SJCRH30 (cell line): ENCODE results near the gene FAM184B. TPM values are rescaled to one million over a fixed set of nuclear protein-coding genes. Genes with fewer than 3 reads are reported as not detected.

Experiments used
- DNase-seq, 2 experiments: peaks; one replicate each; pipeline ENCODE4 v3.0.0-alpha.2; 2015 to 2020
- H3K27ac ChIP-seq: fragments of 250-450 bp; sonication (Bioruptor Pico); 2 replicates; pipeline ENCODE4 v1.5.1; 2020; ENCODE audit warnings: mild to moderate bottlenecking, moderate library complexity
- H3K27me3 ChIP-seq: fragments of 250-450 bp; sonication (Bioruptor Pico); 2 replicates; pipeline ENCODE4 v1.5.1; 2020; ENCODE audit warnings: mild to moderate bottlenecking, moderate library complexity
- H3K36me3 ChIP-seq: fragments of 250-450 bp; sonication (Bioruptor Pico); 2 replicates; pipeline ENCODE4 v1.5.1; 2020; ENCODE audit warnings: mild to moderate bottlenecking, moderate library complexity
- H3K4me1 ChIP-seq: fragments of 250-450 bp; sonication (Bioruptor Pico); 2 replicates; pipeline ENCODE4 v1.5.1; 2020; ENCODE audit warnings: mild to moderate bottlenecking, moderate library complexity
- H3K4me3 ChIP-seq: fragments of 250-450 bp; sonication (Bioruptor Pico); 2 replicates; pipeline ENCODE4 v1.5.1; 2020; ENCODE audit warnings: mild to moderate bottlenecking, moderate library complexity
- H3K9me3 ChIP-seq: fragments of 250-450 bp; sonication (Bioruptor Pico); replicated peaks from 2 replicates; pipeline ENCODE4 v1.5.1; 2020; ENCODE audit warnings: mild to moderate bottlenecking, moderate library complexity
- total RNA-seq: library from RNA; depleted of rRNA; stranded (reverse); fragments of >200 nt; shearing (Covaris generic); gene quantifications from 2 replicates; pipeline ENCODE4 v1.2.3, GENCODE V29; 2014

The FAM184B gene
- total RNA-seq, 1 experiment from 2014 or later = 0.02 TPM

DNA sequence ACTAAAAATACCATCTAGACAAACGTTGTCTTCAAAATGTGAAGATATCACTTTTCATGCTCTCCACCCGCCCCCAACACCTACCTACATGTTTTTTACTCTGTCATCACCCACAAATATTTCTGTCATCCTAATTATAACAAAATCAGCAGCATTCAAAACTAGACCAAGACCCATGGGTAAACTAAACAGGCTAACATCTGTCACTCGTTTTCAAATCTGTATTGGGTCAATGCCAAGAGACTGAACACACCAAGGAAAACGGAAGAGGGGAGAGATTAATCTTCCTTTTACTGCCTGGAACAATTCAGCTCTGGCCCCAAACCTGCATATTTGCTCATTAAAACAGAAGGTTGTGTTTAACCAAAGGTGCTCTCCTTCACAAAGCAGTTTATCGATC is 17.5 kb downstream of the FAM184B start:
- H3K4me3 ChIP-seq = no peak overlapping the region
- peak; percentile 21 to 78 for DNase-seq
- peaks cover 19% of the 10 kb centered on the region for H3K4me1 ChIP-seq
- H3K36me3 ChIP-seq = no peaks in the 10 kb centered on the region
- no peak overlapping the region for H3K27ac ChIP-seq
- peaks cover 4% of the 10 kb centered on the region; the same call in 1 of the 2 replicates for H3K9me3 ChIP-seq
- H3K27me3 ChIP-seq = no peaks in the 10 kb centered on the region

DNA sequence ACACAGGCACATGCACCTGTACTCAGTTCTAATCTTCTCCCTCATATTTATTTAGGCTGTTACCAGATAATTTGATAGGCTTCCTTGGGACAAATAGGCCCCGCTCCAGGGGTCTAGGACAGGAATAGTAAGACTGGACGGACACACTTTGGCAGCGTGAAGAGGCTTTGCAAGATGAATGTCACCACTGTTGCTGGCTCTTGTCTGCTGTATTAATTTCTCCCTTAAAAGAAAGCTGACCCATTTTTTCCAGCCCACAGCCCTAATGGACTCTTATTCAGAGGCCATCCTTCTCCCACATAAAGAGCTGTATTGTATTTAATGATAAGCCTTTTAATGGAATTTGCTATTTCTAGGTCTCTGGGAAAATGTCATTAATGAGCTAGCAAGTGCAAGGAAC is 18.0 kb downstream of the FAM184B start:
- no peak overlapping the region for H3K4me3 ChIP-seq
- peak in 1 of 2 experiments; percentile 71 for DNase-seq
- H3K27ac ChIP-seq = peak overlapping the region; percentile 12; the same call in 1 of the 2 replicates
- H3K36me3 ChIP-seq = no peaks in the 10 kb centered on the region
- H3K27me3 ChIP-seq = no peaks in the 10 kb centered on the region
- H3K9me3 ChIP-seq = peaks cover 4% of the 10 kb centered on the region; the same call in 1 of the 2 replicates
- H3K4me1 ChIP-seq = peaks cover 19% of the 10 kb centered on the region

DNA sequence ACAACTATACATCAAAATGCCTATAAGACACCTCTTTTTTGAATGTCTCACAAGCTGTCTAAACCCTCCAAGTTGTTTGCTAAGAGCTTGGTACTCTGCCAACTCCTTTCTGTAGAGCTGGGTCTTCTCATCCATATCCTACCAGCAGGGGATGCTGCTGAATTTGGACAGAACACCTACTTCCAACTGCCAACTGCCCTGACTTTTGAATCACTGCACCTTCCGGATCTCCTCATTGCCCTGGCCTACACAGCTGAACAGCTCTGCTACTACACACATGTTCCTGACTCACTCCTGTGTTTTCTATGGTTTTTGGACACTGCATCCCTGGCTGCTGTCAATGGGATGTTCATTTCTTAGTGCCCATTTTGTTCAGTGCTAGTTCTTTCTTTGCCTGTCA is 18.7 kb downstream of the FAM184B start:
- Histone ChIP-seq H3K4me3 (no peak overlapping the region), H3K9me3 (peaks cover 4% of the 10 kb centered on the region; the same call in 1 of the 2 replicates), H3K27ac (peak overlapping the region; percentile 12; the same call in 1 of the 2 replicates), H3K4me1 (peaks cover 19% of the 10 kb centered on the region), H3K27me3 (no peaks in the 10 kb centered on the region), H3K36me3 (no peaks in the 10 kb centered on the region)
- peak; percentile 30 to 63 for DNase-seq

DNA sequence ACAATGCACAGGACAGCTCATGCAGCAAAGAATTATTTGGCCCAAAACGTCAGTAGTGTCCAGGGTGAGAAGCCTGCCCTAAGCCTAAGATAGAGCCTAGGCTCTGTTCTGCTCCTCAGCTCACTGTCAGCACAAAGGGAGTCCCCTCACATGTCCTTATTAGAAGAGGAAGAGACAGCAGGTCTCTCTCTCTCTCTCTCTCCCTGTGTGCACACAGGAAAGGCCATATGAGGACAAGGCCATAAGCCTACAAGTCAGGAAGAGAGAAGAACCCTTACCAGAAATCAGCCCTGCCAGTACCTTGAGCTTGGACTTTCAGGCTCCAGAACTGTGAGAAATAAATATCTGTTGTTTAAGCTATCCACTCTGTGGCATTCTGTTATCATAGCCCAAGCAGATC is 20.4 kb downstream of the FAM184B start:
- H3K27ac ChIP-seq = no peak overlapping the region
- no peaks in the 10 kb centered on the region for H3K36me3 ChIP-seq
- H3K4me3 ChIP-seq = no peak overlapping the region
- DNase-seq = no peak
- no peaks in the 10 kb centered on the region for H3K27me3 ChIP-seq
- peaks cover 4% of the 10 kb centered on the region; the same call in 1 of the 2 replicates for H3K9me3 ChIP-seq
- peaks cover 19% of the 10 kb centered on the region for H3K4me1 ChIP-seq

DNA sequence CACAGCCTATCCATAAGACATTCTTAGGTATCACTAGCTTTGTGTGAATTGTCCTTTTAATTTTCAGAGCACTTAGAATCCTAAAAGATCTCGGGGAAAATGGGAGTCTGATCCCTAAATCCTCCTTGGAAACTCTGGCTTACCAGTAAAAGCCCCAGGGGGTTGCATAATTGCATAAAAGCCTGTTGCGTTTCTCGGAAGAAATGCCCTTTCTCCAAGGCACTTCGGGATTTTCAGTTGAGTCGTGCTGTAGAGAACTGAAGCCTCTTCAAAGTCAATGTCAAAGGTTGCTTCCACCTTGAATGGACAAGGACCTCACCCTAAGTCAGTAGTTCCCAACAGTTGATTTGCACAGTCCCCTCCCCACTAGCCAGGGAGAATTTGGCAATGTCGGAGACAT is 20.8 kb downstream of the FAM184B start:
- Histone ChIP-seq H3K27ac (no peak overlapping the region), H3K4me3 (no peak overlapping the region), H3K9me3 (peaks cover 4% of the 10 kb centered on the region; the same call in 1 of the 2 replicates), H3K36me3 (no peaks in the 10 kb centered on the region), H3K27me3 (no peaks in the 10 kb centered on the region), H3K4me1 (peaks cover 17% of the 10 kb centered on the region)
- DNase-seq = no peak

DNA sequence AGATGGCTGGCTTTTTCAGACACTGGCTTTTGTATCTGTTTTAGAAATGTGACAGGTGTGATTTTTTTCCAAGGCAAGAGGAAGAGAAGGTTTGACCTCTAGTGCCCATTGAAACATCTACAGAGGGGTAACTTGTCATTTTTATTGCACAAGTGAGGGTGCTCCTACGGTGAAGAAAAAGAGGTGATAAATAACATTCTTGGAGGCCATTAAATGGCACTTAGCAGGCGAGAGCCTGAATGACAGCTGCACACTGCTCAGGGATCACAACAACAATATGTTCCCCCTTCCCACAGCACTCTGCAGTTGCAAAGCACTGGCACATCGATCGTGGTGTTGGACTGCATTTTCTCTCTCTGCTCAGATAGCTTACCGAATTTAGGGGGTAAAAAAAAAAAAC is 22.9 kb downstream of the FAM184B start:
- Histone ChIP-seq H3K36me3 (no peaks in the 10 kb centered on the region), H3K27ac (no peak overlapping the region), H3K9me3 (no peaks in the 10 kb centered on the region), H3K27me3 (no peaks in the 10 kb centered on the region), H3K4me1 (peaks cover 6% of the 10 kb centered on the region), H3K4me3 (no peak overlapping the region)
- peak in 1 of 2 experiments; percentile 32 for DNase-seq

DNA sequence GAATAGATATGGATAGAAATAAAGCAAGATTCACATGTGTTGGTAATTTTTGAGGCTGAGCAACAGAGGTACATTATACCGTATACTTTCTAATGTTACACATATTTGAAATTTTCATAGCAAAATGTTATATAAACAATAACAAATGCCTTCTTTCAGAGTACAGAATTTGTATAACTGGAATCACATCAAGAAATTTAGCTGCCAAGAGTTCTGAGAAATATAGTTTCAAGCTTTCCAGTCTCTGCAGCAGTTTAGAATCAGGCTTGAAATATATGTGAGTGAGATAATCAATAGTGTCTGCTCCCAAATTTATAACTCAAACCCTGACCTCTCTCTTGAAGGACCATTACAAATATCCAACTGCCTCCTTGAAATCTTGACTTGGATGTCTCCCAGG is 23.8 kb downstream of the FAM184B start:
- H3K27me3 ChIP-seq = no peaks in the 10 kb centered on the region
- no peak overlapping the region for H3K4me3 ChIP-seq
- H3K9me3 ChIP-seq = no peaks in the 10 kb centered on the region
- H3K36me3 ChIP-seq = no peaks in the 10 kb centered on the region
- DNase-seq = no peak
- no peaks in the 10 kb centered on the region; the same call in 1 of the 2 replicates for H3K4me1 ChIP-seq
- H3K27ac ChIP-seq = no peak overlapping the region

DNA sequence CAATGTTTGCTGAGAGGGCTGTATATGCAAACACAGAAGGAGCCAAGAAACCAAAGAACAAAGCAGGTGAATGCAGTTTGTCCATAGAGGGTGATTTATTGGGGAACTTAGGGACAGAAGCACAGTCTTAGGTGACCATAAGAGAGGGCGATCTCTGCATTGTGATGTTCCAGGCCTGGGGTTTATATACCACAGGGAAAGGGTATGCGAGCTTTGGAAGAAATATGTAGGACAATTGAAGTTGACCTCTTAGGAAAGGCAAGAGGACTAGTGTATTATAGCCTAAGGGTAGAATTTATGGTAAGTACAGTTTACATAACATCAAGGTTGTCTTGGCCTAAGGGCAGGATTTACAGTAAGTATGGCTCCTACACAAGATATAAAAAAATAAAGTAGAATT is 27.8 kb downstream of the FAM184B start:
- no peak for DNase-seq
- Histone ChIP-seq H3K27ac (no peak overlapping the region), H3K4me1 (no peaks in the 10 kb centered on the region; the same call in 1 of the 2 replicates), H3K9me3 (no peaks in the 10 kb centered on the region), H3K27me3 (no peaks in the 10 kb centered on the region), H3K36me3 (no peaks in the 10 kb centered on the region), H3K4me3 (no peak overlapping the region)

DNA sequence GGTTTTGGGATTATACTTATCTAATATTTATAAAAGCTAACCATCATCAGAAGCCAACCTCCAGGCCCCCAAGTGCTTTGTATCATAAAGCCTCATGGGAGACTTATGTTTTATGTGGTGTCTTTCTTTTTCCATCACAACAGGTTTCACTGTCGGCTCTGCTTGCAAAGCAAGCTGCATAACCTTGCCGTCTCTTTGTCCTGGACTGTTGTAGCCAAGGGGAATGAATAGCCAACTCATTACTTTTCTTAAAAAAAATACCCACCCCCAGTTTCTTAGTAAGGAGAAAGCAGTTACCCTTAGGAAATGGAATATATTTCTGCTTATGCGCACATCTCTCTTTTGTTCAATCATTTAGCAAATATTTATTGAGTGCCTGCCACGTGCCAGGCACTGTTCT is 40.7 kb downstream of the FAM184B start:
- DNase-seq = no peak
- H3K27me3 ChIP-seq = no peaks in the 10 kb centered on the region
- H3K27ac ChIP-seq = no peak overlapping the region
- H3K36me3 ChIP-seq = no peaks in the 10 kb centered on the region
- no peaks in the 10 kb centered on the region for H3K9me3 ChIP-seq
- H3K4me1 ChIP-seq = no peaks in the 10 kb centered on the region
- no peak overlapping the region for H3K4me3 ChIP-seq

DNA sequence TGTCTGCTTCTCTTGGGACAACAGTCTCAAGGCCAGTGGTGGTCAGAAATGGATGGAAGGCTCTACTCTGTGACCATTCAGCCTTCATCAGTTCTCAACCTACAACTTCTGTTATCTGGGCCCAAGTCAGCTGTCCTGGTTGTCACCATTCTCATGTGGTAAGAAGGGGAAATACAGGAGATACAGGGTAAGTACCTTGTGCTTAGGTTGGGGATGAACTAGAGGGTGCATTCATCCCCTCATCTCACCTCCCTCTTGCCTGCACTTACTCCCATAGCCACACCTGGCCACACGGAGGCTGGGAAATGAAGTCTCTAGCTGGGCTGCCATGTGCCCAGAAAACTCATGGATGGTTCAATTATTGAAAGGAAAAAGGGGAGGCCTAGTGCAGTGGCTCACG is 44.9 kb downstream of the FAM184B start:
- Histone ChIP-seq H3K36me3 (no peaks in the 10 kb centered on the region), H3K27ac (no peak overlapping the region), H3K4me3 (no peak overlapping the region), H3K4me1 (no peaks in the 10 kb centered on the region), H3K9me3 (no peaks in the 10 kb centered on the region), H3K27me3 (no peaks in the 10 kb centered on the region)
- DNase-seq = no peak

DNA sequence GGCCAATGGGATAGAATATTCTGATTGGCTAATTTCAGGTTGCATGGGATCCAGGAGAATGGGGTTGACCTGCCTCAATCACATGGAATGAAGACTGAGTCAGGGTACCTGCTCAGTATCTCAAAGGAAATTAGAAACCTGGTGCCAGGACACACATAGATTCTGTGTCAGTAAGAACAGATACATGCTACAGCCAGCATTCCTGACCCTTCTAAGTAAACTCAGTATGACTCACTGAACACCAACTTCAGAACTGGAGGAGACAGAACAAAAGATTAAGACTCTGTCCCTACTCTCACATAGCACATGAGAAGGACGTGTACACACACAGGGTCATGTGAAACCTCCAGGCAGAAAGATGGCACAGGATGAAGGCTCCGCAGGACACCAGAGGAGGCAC is 54.5 kb downstream of the FAM184B start:
- H3K27me3 ChIP-seq = no peaks in the 10 kb centered on the region
- H3K27ac ChIP-seq = no peak overlapping the region
- H3K9me3 ChIP-seq = no peaks in the 10 kb centered on the region
- no peak overlapping the region for H3K4me3 ChIP-seq
- no peaks in the 10 kb centered on the region for H3K4me1 ChIP-seq
- no peak for DNase-seq
- H3K36me3 ChIP-seq = no peaks in the 10 kb centered on the region

DNA sequence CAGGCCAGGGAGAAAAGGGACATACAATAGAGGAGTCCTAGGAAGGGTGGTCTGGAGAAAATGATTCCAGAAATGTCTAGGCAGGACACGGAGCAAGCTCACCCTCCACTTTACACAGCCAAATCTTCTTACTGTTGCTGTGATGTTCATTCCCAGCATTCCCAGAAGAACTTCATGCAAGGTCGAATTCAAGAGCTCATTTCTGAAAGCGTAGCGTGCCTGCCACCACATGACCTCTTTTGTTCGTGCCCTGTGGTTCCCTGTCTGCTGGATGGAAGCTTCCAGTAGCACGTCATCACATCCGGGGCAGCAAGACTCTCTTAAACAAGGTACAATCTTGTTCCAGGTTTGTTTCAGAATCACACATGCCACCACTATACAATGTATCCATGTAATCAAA is 57.8 kb downstream of the FAM184B start:
- Histone ChIP-seq H3K27me3 (no peaks in the 10 kb centered on the region), H3K36me3 (no peaks in the 10 kb centered on the region), H3K4me3 (no peak overlapping the region), H3K9me3 (no peaks in the 10 kb centered on the region), H3K27ac (no peak overlapping the region), H3K4me1 (no peaks in the 10 kb centered on the region)
- no peak for DNase-seq

DNA sequence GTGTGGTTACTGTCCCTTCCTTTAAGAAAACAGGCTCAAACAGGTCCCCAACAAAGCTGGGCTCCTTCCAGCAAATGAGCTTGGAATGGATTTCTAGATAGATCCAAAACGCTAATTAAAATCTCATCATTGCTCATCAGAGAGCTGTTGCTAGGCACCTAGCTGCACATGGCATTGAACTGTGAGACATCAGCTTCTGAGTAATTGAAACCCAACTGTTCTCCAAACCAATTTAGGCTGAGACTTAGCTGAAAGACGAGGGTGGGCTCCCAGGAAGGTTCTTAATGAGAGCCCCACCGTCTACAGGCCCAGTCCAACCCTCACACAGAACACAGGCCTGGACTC is 59.1 kb downstream of the FAM184B start:
- Histone ChIP-seq H3K9me3 (no peaks in the 10 kb centered on the region), H3K27ac (no peak overlapping the region), H3K27me3 (no peaks in the 10 kb centered on the region), H3K4me1 (no peaks in the 10 kb centered on the region), H3K4me3 (no peak overlapping the region), H3K36me3 (no peaks in the 10 kb centered on the region)
- DNase-seq = no peak

DNA sequence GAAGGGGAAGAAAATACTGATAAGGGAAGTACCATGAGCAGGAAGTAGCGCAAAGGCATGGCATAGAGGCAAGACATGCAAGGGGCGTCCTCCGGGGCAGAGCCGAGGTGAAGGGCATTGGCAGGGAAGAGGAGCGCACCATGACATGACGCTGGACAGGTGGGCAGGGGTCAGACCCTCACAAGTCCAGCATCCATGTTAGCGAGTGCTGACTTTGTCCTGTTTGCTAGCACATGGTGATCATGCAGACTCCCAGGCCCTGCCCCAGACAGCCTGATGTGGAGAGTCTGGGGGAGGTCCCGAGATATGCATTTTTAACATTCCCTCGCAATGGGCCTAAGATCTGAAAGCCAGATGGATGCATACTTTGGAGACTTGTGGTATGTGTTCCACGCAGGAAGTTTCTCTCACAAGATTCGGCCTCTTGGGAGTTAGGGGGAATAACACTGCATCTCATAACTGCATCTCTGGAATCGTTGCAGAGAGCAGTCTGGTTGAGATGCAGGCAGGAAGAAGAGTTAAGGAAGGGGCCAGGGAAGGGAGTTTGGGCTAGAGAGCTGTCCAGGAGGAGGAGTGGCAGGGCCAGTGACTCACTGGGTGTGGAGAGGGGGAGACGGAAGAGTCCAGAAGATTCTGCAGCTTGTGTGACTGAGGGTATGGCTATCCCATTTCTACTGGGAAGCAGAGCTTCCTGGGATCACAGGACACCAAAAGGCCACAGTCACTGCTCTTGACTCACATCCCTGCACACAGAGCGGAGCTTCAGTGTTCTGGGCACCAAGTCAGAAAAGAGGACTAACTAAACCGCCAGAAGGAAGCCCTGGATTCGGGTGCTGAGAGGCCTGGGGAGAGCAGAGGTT is 59.7 kb downstream of the FAM184B start:
- no peaks in the 10 kb centered on the region for H3K4me1 ChIP-seq
- DNase-seq = no peak
- no peaks in the 10 kb centered on the region for H3K27me3 ChIP-seq
- H3K27ac ChIP-seq = no peak overlapping the region
- H3K36me3 ChIP-seq = no peaks in the 10 kb centered on the region
- H3K4me3 ChIP-seq = no peak overlapping the region
- no peaks in the 10 kb centered on the region for H3K9me3 ChIP-seq

DNA sequence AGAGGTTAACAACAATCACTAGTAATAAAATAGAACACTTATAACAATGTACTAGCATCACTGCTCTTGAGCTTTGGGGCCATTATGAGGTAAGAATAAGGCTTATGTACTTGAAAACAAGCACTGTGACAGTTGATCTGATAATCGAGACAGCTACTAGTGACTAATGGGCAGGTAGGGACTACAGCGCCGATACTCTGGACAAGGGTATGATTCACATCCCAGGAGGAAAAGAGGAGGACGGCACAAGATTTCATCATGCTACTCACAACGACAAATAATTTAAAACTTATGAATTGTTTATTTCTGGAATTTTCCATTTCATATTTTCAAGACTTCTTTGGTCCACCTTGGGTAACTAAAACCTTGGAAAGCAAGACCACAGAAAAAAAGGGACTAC is 62.3 kb downstream of the FAM184B start:
- Histone ChIP-seq H3K9me3 (no peaks in the 10 kb centered on the region), H3K4me1 (no peaks in the 10 kb centered on the region), H3K36me3 (no peaks in the 10 kb centered on the region), H3K27ac (no peak overlapping the region), H3K27me3 (no peaks in the 10 kb centered on the region), H3K4me3 (no peak overlapping the region)
- no peak for DNase-seq

DNA sequence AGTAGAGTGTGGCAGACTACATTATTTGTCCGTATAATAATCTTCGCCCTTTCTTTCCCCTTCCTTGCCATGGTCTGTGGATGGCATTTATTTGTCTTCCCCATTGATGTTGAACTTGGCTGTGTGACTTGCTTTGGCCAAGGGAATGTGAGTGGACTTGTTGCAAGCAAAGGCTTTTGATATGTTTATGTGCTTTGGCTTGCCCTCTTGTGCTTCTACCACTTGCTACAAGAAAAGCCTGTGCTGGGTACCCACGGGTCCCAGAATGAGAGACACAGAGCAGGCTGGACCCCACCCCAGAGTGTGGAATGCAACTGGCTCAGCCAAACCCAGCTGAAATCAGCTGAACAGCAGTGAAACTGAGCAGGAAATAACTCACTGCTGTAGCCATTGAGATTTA is 63.0 kb downstream of the FAM184B start:
- H3K36me3 ChIP-seq = no peaks in the 10 kb centered on the region
- no peak overlapping the region for H3K4me3 ChIP-seq
- DNase-seq = no peak
- H3K27ac ChIP-seq = no peak overlapping the region
- H3K27me3 ChIP-seq = no peaks in the 10 kb centered on the region
- no peaks in the 10 kb centered on the region for H3K9me3 ChIP-seq
- no peaks in the 10 kb centered on the region for H3K4me1 ChIP-seq
